H1 (cell line): Measurements from ENCODE around the gene HSF4. TPM values are rescaled to one million over a fixed set of nuclear protein-coding genes. Genes with fewer than 3 reads are reported as not detected.

Experiments
- CTCF ChIA-PET: fragments of 300-600 bp; sonication (Branson Sonifier 250); formaldehyde crosslinking; loops from one replicate; lab custom pipeline; 2021; ENCODE audit not compliant: partially characterized antibody; lab: Charles Lee
- POLR2A ChIA-PET: fragments of 300-600 bp; sonication (Branson Sonifier 250); formaldehyde crosslinking; loops from one replicate; lab custom pipeline; 2021; ENCODE audit warnings: inconsistent platforms; ENCODE audit not compliant: partially characterized antibody; lab: Charles Lee
- DNase-seq, 2 experiments: peaks; one replicate each; pipeline versions ENCODE4 v3.0.0 to v3.0.0-alpha.2; 2010 to 2022; ENCODE audit warnings: low spot score in 2 of 2, low read depth in 1 of 2, mixed read lengths in 1 of 2
- FAIRE-seq: peaks from 2 replicates; lab custom pipeline; 2011; peaks lifted over from hg19 to GRCh38; lab: Jason Lieb, UNC
- H2AFZ ChIP-seq: 2 replicates; pipeline ENCODE4 v1.8.1; 2012; ENCODE audit warnings: low read length, inconsistent platforms
- H2AK5ac ChIP-seq: 2 replicates; pipeline ENCODE4 v1.6.1; 2013; ENCODE audit warnings: low read depth, low read length
- H2BK120ac ChIP-seq: replicated peaks from 2 replicates; pipeline ENCODE3; 2013; ENCODE audit warnings: low read depth, low read length, inconsistent platforms
- H2BK12ac ChIP-seq: 2 replicates; pipeline ENCODE4 v1.6.1; 2013; ENCODE audit warnings: low read depth, low read length
- H2BK15ac ChIP-seq: 2 replicates; pipeline ENCODE4 v1.6.1; 2013; ENCODE audit warnings: low read length
- H2BK20ac ChIP-seq: 2 replicates; pipeline ENCODE4 v1.6.1; 2013; ENCODE audit warnings: low read length
- H2BK5ac ChIP-seq: 2 replicates; pipeline ENCODE4 v1.6.1; 2013; ENCODE audit warnings: low read depth, low read length
- H3K14ac ChIP-seq: 2 replicates; pipeline ENCODE4 v1.6.1; 2013; ENCODE audit warnings: inconsistent platforms; ENCODE audit not compliant: insufficient read length
- H3K18ac ChIP-seq: 2 replicates; pipeline ENCODE4 v1.6.1; 2013; ENCODE audit warnings: low read length; ENCODE audit errors: extremely low read depth
- H3K23ac ChIP-seq: 2 replicates; pipeline ENCODE4 v1.6.1; 2013; ENCODE audit warnings: inconsistent platforms; ENCODE audit not compliant: insufficient read length
- H3K23me2 ChIP-seq: 2 replicates; pipeline ENCODE4 v1.6.1; 2013; ENCODE audit warnings: low read depth, low read length
- H3K27ac ChIP-seq: 2 replicates; pipeline ENCODE4 v1.6.1; 2011; ENCODE audit warnings: low read depth, low read length, inconsistent platforms
- H3K27me3 ChIP-seq, 4 experiments: replicated peaks in 1 of 4; 1 replicate in 1 of 4; 2 replicates in 3 of 4; pipeline versions ENCODE4 v1.6.1 to v1.8.1; 2011 to 2013; ENCODE audit warnings: low read length in 3 of 4, mild to moderate bottlenecking in 3 of 4, inconsistent platforms in 2 of 4, mixed read lengths in 2 of 4, moderate library complexity in 1 of 4; ENCODE audit not compliant: control insufficient read depth in 3 of 4, insufficient read depth in 3 of 4; ENCODE audit errors: extremely low read depth in 1 of 4
- H3K36me3 ChIP-seq, 4 experiments: 2 replicates each; pipeline versions ENCODE4 v1.6.1 to v1.8.1; 2011 to 2013; ENCODE audit warnings: mild to moderate bottlenecking in 4 of 4, low read length in 3 of 4, moderate library complexity in 2 of 4, control low read depth in 1 of 4, inconsistent platforms in 1 of 4; ENCODE audit not compliant: insufficient read depth in 4 of 4, control insufficient read depth in 2 of 4
- H3K4ac ChIP-seq: replicated peaks from 2 replicates; pipeline ENCODE3; 2013; ENCODE audit warnings: low read length, low read depth, mixed read lengths, inconsistent platforms; ENCODE audit not compliant: insufficient read length
- H3K4me1 ChIP-seq, 4 experiments: replicated peaks in 1 of 4; 1 replicate in 1 of 4; 2 replicates in 3 of 4; pipeline versions ENCODE4 v1.6.1 to v1.8.1; 2011 to 2013; ENCODE audit warnings: low read length in 3 of 4, inconsistent platforms in 2 of 4, mixed read lengths in 1 of 4; ENCODE audit not compliant: insufficient read depth in 4 of 4, control insufficient read depth in 3 of 4
- H3K4me2 ChIP-seq, 2 experiments: 2 replicates each; pipeline versions ENCODE4 v1.6.1 to v1.8.1; 2011 to 2013; ENCODE audit warnings: low read depth in 2 of 2, low read length in 2 of 2, control low read depth in 1 of 2, inconsistent platforms in 1 of 2, mild to moderate bottlenecking in 1 of 2; ENCODE audit not compliant: insufficient read depth in 1 of 2
- H3K4me3 ChIP-seq, 4 experiments: fragments of 200-600, 300-600 bp in 1 of 4; sonication (generic), shearing (Covaris generic), sonication (Bioruptor Twin) in 1 of 4; 2 replicates each; pipeline versions ENCODE4 v1.5.1 to v1.8.1; 2011 to 2016; ENCODE audit warnings: low read length in 4 of 4, low read depth in 3 of 4, control low read depth in 2 of 4, inconsistent platforms in 2 of 4, mild to moderate bottlenecking in 2 of 4, mixed read lengths in 1 of 4, moderate library complexity in 1 of 4; ENCODE audit not compliant: insufficient read depth in 2 of 4; ENCODE audit errors: extremely low read depth in 1 of 4
- H3K56ac ChIP-seq: replicated peaks from 2 replicates; pipeline ENCODE3; 2013; ENCODE audit warnings: low read depth, mild to moderate bottlenecking, mixed read lengths, low read length, inconsistent platforms; ENCODE audit not compliant: insufficient read length
- H3K79me1 ChIP-seq: 2 replicates; pipeline ENCODE4 v1.6.1; 2013; ENCODE audit warnings: low read depth, low read length, control low read depth
- H3K79me2 ChIP-seq, 2 experiments: 2 replicates each; pipeline versions ENCODE4 v1.6.1 to v1.8.1; 2012 to 2013; ENCODE audit warnings: low read length in 2 of 2, mild to moderate bottlenecking in 2 of 2, inconsistent platforms in 1 of 2; ENCODE audit not compliant: insufficient read depth in 2 of 2, control insufficient read depth in 1 of 2
- H3K9ac ChIP-seq, 4 experiments: replicated peaks in 1 of 4; 1 replicate in 1 of 4; 2 replicates in 3 of 4; pipeline versions ENCODE4 v1.6.1 to v1.8.1; 2011 to 2013; ENCODE audit warnings: low read depth in 3 of 4, low read length in 3 of 4, control low read depth in 2 of 4, mild to moderate bottlenecking in 2 of 4, moderate library complexity in 2 of 4, inconsistent platforms in 1 of 4; ENCODE audit errors: extremely low read depth in 1 of 4
- H3K9me3 ChIP-seq, 2 experiments: 2 replicates each; pipeline versions ENCODE4 v1.6.1 to v1.8.1; 2012 to 2013; ENCODE audit warnings: mild to moderate bottlenecking in 2 of 2, moderate library complexity in 2 of 2, control low read depth in 1 of 2, inconsistent platforms in 1 of 2, low read depth in 1 of 2, low read length in 1 of 2, mixed read lengths in 1 of 2; ENCODE audit not compliant: insufficient read depth in 2 of 2
- H4K20me1 ChIP-seq, 2 experiments: replicated peaks in 1 of 2; 2 replicates each; pipeline versions ENCODE3 to v1.8.1; 2011 to 2013; ENCODE audit warnings: inconsistent platforms in 2 of 2, low read length in 2 of 2, mild to moderate bottlenecking in 1 of 2; ENCODE audit not compliant: insufficient read depth in 2 of 2, control insufficient read depth in 1 of 2
- H4K5ac ChIP-seq: 2 replicates; pipeline ENCODE4 v1.6.1; 2013; ENCODE audit warnings: low read length, low read depth, mixed read lengths, inconsistent platforms; ENCODE audit not compliant: insufficient read length
- H4K8ac ChIP-seq: 2 replicates; pipeline ENCODE4 v1.8.0; 2013; ENCODE audit warnings: mild to moderate bottlenecking, moderate library complexity, low read length, inconsistent platforms; ENCODE audit not compliant: insufficient read depth; ENCODE audit errors: extremely low read depth
- H4K91ac ChIP-seq: replicated peaks from 2 replicates; pipeline ENCODE3; 2013; ENCODE audit warnings: low read length, mixed read lengths, inconsistent platforms; ENCODE audit not compliant: insufficient read length
- BCL11A ChIP-seq, 2 experiments: IDR thresholded peaks; one replicate each; pipeline ENCODE4 v1.6.1; 2011; ENCODE audit warnings: low read depth in 2 of 2, low read length in 2 of 2, mild to moderate bottlenecking in 2 of 2
- KDM4A ChIP-seq: IDR thresholded peaks from one replicate; pipeline ENCODE4 v1.7.1; 2012; ENCODE audit warnings: low read depth, mild to moderate bottlenecking, moderate library complexity, low read length, inconsistent platforms; ENCODE audit not compliant: severe bottlenecking
- PHF8 ChIP-seq: fragments of 200-600 bp; sonication (generic); conservative IDR thresholded peaks from 2 replicates; pipeline ENCODE4 v1.7.1; 2012; ENCODE audit warnings: low read depth, mild to moderate bottlenecking, inconsistent platforms, low read length, moderate library complexity
- RFX5 ChIP-seq: IDR thresholded peaks from 2 replicates; pipeline ENCODE4 v1.6.1; 2011; ENCODE audit warnings: low read depth, low read length, improper control_type of control experiment, borderline replicate concordance
- TAF1 ChIP-seq: IDR thresholded peaks from 2 replicates; pipeline ENCODE4 v1.6.1; 2011; ENCODE audit warnings: mild to moderate bottlenecking, low read depth, low read length
- WGBS, 2 experiments: shearing (Covaris generic) in 1 of 2; methylation state at CpG; one replicate each; pipeline versions ENCODE4 v1.1.6 to v1.1.7; 2013 to 2015; ENCODE audit warnings: low lambda C conversion rate in 2 of 2, mixed read lengths in 2 of 2, inconsistent platforms in 1 of 2, low coverage in 1 of 2, missing lambda C conversion rate in 1 of 2; ENCODE audit not compliant: insufficient replicate concordance in 2 of 2, insufficient coverage in 1 of 2, insufficient read length in 1 of 2; ENCODE audit errors: extremely low coverage in 1 of 2, missing lambda C conversion rate in 1 of 2; 5-methylcytosine and 5-hydroxymethylcytosine counted together
- polyA plus RNA-seq, 7 experiments: library from polyadenylated mRNA; depleted of rRNA in 3 of 7; stranded (reverse) in 5 of 7; unstranded in 2 of 7; fragments of >200 nt in 5 of 7; fragments of 200-250 nt in 2 of 7; gene quantifications; 1 replicate in 5 of 7; 2 replicates in 1 of 7; 4 replicates in 1 of 7; pipeline versions ENCODE4 v1.2.1 to v1.2.3, GENCODE V29; 2011 to 2013; ENCODE audit warnings: missing spikeins in 2 of 7, mixed read lengths in 2 of 7
- total RNA-seq: library from RNA; stranded (reverse); fragmentation: NEBNext Ultra II Directional; extraction: Animal tissue kit (Norgen Biotek cat#: 25700); gene quantifications from 2 replicates; pipeline ENCODE4 v1.2.1, GENCODE V29; 2021

The HSF4 gene
- total and polyA plus RNA-seq, 2 of the 8 experiments (the other 6 are each of a cell fraction or from before 2014, with no cell fraction given), result 0.14 TPM; not detected in 1

DNA sequence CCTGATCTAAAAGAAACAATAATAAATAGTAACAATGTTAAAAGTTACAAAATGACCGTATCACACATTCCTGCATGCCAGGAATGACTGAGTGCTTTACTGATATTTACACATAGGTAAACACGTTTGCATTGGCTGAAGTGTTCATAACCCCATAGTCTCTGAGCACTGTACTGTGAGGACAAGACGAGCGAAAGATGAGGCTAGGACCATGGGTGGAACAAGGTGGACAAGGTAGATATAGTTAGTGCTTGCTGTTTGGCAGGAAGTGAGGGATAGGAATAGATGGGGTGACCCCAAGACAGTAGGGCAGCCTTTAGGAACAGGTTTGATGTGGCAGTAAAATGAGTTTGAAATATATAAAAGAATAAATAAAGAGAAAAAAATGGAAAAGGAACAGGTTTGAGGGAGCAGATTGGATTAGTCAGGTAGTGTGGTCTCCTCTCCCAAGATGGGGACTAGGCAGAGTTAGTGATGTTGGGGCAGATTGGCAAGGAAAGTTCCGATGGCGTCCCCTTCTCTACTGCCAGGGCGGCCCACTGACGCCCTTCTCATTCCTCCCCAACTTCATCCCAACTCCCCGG, 27.0 kb downstream of the HSF4 start:
- no peak overlapping the region for H2BK120ac ChIP-seq
- peak overlapping the region in 3 of 4 experiments; percentile 29 to 99 (median 98); a peak in 6 of 8 replicates for H3K4me3 ChIP-seq
- H3K4me1 ChIP-seq, result peaks cover 0 to 13% (median 2%) of the 10 kb centered on the region in 4 experiments; a peak in 4 of 7 replicates
- H4K5ac ChIP-seq, result no peak overlapping the region
- H3K4me2 ChIP-seq, result peak overlapping the region; percentile 64 to 93
- no peak overlapping the region for H4K8ac ChIP-seq
- no peak overlapping the region; the same call in 1 of the 2 replicates for H2BK5ac ChIP-seq
- H2BK20ac ChIP-seq, result no peak overlapping the region
- H3K14ac ChIP-seq, result no peak overlapping the region
- WGBS, 2 experiments, result 41% methylated on average over 9 of the region's 9 CpGs; no CpG with 5 or more reads in 1 of the 2 experiments
- H2AFZ ChIP-seq, result no peak overlapping the region; the same call in 1 of the 2 replicates
- 0 out of 2 replicates have a peak overlapping the region, but pooled peaks have one; percentile 45 for H2BK12ac ChIP-seq
- peaks cover 10% of the 10 kb centered on the region for H3K79me1 ChIP-seq
- H3K9me3 ChIP-seq, result no peaks in the 10 kb centered on the region
- DNase-seq (no peak), FAIRE-seq (no peak)
- H3K79me2 ChIP-seq, result peaks cover 8 to 17% of the 10 kb centered on the region in 2 experiments
- H3K23me2 ChIP-seq, result peaks cover 7% of the 10 kb centered on the region
- H3K27ac ChIP-seq, result no peak overlapping the region
- no peak overlapping the region for H2BK15ac ChIP-seq
- no peak overlapping the region for H2AK5ac ChIP-seq
- H3K56ac ChIP-seq, result no peak overlapping the region
- H4K20me1 ChIP-seq, result peaks cover 4 to 18% of the 10 kb centered on the region in 2 experiments
- no peak overlapping the region for H3K23ac ChIP-seq
- no peak overlapping the region for H3K4ac ChIP-seq
- peaks cover 12 to 29% (median 22%) of the 10 kb centered on the region in 4 experiments for H3K36me3 ChIP-seq
- POLR2A ChIA-PET, result no interaction called here
- H3K9ac ChIP-seq, result no peak overlapping the region; a peak in 2 of 7 replicates
- CTCF ChIA-PET, result interaction anchor here (9.3 kb wide), 1 partner anchor 18 kb away, joined by 151 read pairs; the partner anchor contains the start of gene NOL3
- TF ChIP-seq TAF1 (no peak), PHF8 (no peak), KDM4A (peak; percentile 16), RFX5 (no peak), BCL11A (IDR thresholded peaks at IDR 0.05; ENCODE audit: low read depth in 2 of 2, low read length in 2 of 2) (no peak)
- H3K18ac ChIP-seq, result no peak overlapping the region
- peaks cover 0 to 6% (median under 1%) of the 10 kb centered on the region in 4 experiments; a peak in 3 of 7 replicates for H3K27me3 ChIP-seq
- H4K91ac ChIP-seq, result peak overlapping the region; percentile 34
